ENCODE measurements around the gene APOO.

Gene APOO

DNA sequence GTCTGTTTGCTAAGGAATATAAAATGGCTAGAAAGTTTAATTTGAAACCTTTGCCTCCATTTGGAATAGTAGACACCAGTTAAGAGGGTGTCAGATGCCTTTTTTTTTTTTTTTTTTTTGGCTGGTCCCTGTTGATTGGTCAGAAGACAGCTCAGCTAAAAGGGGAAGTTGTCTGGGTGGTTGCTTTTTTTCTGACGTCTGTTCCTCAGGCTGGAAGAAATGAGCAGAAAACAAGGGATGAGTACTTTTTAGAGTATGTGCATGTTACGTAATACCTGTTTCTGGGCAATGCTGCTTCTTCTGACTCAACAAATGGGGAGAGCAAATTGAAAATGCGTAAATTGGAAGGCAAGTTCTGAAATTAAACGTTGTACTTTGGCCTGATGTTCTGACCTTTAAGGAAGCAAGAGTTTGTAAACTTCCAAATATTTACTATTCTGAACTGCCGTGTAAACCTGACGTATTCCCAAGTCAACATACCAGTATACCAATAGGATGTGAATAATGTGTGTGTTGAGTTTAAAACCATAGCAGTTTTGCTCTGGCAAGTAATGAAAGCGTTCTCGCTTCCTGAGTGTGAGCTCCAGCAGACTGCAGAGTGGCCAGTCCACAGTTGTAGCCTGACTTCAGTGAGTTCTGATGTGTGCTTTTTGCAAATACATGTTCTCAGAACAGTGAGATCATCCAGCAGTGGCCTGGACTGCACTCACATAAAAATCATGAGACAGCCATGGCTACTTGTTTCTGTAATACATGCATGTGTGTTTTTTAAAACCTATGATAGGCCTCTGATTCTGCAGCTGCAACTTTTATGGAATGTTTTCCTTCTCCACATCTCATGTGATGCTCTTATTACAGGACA, 123.0 kb downstream of the APOO start:
- DNase-seq (ENCODE audit: low spot score), result peak; percentile 26

DNA sequence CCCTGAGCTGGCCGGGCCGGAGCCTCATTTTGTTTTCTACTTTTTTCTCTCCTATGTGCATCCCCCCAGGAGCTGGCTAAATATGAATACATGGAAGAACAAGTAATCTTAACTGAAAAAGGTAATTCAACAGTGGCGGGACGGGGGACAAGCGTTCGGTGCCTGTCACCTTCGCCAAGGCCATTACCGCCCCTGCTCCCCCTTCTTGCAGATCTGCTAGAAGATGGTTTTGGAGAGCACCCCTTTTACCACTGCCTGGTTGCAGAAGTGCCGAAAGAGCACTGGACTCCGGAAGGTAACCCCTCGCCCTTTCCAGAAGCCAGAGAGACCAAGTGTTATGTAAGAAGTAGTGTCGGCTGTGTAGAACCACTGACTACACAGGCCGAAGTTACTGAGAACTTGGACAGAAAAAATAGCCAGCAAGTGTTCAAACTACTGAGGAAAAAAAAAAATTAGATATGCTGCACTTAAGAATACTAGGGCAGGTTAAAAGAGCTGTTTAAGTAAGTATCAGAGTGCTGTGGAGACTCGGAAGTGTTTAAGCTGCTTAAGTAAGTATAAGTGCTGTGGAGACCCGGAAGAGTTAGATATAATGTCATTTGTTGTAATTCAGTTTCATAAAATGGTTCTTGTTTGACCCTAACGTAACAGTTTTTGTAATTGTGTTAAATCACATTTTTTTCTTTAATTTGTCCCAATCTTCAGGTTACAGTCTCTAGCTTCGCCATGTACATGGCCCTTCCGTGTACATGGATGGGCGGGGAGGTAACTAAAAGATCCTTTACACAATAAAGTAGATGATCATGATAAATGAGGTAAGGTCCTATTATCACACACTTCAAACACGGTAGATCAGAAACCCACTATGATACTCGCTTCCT, 123.9 kb downstream of the APOO start:
- DNase-seq (ENCODE audit: low spot score), result no peak

Data from hepatic stellate cell (primary cell).